CD4-positive, CD25-positive, alpha-beta regulatory T cell (primary cell): ENCODE measurements around the gene SP140. TPM values are rescaled to one million over a fixed set of nuclear protein-coding genes. Genes with fewer than 3 reads are reported as not detected.
"Not testable (repeated sequence)": the region's sequence is repeated elsewhere in the genome, so short reads cannot be mapped to it uniquely, and the experiment has no call there.

ENCODE experiments used
- ATAC-seq, 2 donors: fragments of 150-1000 bp; cut with Tn5 transposase; one replicate each; pipeline ENCODE4 v1.10.0; 2021; ENCODE audit warnings: low read depth in 2 of 2, moderate number of reproducible peaks in 2 of 2, moderate library complexity in 1 of 2
- DNase-seq, 3 donors: peaks; one replicate each; pipeline versions ENCODE4 v3.0.0 to v3.0.0-alpha.2; 2012 to 2022; ENCODE audit warnings: mixed read lengths in 1 of 3
- H3K27ac ChIP-seq: one replicate; pipeline ENCODE4 v1.7.0; 2013; ENCODE audit warnings: mild to moderate bottlenecking, low read length; ENCODE audit not compliant: insufficient read depth, poor library complexity, severe bottlenecking
- H3K27me3 ChIP-seq: one replicate; pipeline ENCODE4 v1.7.0; 2013; ENCODE audit warnings: low read length; ENCODE audit not compliant: control insufficient read depth, insufficient read depth
- H3K36me3 ChIP-seq: one replicate; pipeline ENCODE4 v1.7.0; 2013; ENCODE audit warnings: mild to moderate bottlenecking, low read length, moderate library complexity; ENCODE audit not compliant: control insufficient read depth, insufficient read depth
- H3K4me1 ChIP-seq: 2 replicates; pipeline ENCODE4 v1.7.0; 2013; ENCODE audit warnings: mild to moderate bottlenecking, low read length; ENCODE audit not compliant: insufficient read depth, control insufficient read depth, poor library complexity, severe bottlenecking
- H3K4me3 ChIP-seq: one replicate; pipeline ENCODE4 v1.7.0; 2013; ENCODE audit warnings: low read depth, mild to moderate bottlenecking, low read length, moderate library complexity
- H3K9me3 ChIP-seq, 2 experiments: 1 replicate in 1 of 2; 2 replicates in 1 of 2; pipeline ENCODE4 v1.7.0; 2013; ENCODE audit warnings: low read length in 2 of 2, mild to moderate bottlenecking in 1 of 2, moderate library complexity in 1 of 2; ENCODE audit not compliant: control insufficient read depth in 2 of 2
- H3K27ac Mint-ChIP-seq, 3 donors: one replicate each; pipeline ENCODE4 v1.8.0; 2020 to 2022; ENCODE audit warnings: mild to moderate bottlenecking in 3 of 3, mixed read lengths in 3 of 3, moderate library complexity in 2 of 3
- H3K27me3 Mint-ChIP-seq: one replicate; pipeline ENCODE4 v1.8.0; 2022; ENCODE audit warnings: mild to moderate bottlenecking, mixed read lengths
- H3K36me3 Mint-ChIP-seq: one replicate; pipeline ENCODE4 v1.8.0; 2020; ENCODE audit warnings: mixed read lengths
- H3K4me1 Mint-ChIP-seq, 4 donors: one replicate each; pipeline ENCODE4 v1.8.0; 2020 to 2022; ENCODE audit warnings: mixed read lengths in 4 of 4, mild to moderate bottlenecking in 1 of 4
- H3K4me3 Mint-ChIP-seq, 4 donors: one replicate each; pipeline ENCODE4 v1.8.0; 2020 to 2022; ENCODE audit warnings: mild to moderate bottlenecking in 4 of 4, mixed read lengths in 4 of 4, moderate library complexity in 3 of 4
- H3K9me3 Mint-ChIP-seq, 7 donors: one replicate each; pipeline ENCODE4 v1.8.0; 2020 to 2022; ENCODE audit warnings: mixed read lengths in 7 of 7, mild to moderate bottlenecking in 3 of 7, moderate library complexity in 2 of 7
- polyA plus RNA-seq, 4 donors: library from polyadenylated mRNA; unstranded; fragments of 300-500 nt; fragmentation: Illumina TruSeq; gene quantifications; one replicate each; pipeline ENCODE4 v1.2.3, GENCODE V29; 2021
- total RNA-seq: library from RNA; stranded (reverse); gene quantifications from one replicate; pipeline ENCODE4 v1.2.3, GENCODE V29; 2022

SP140 gene
- total and polyA plus RNA-seq, 5 donors from 2014 or later, result 22.4 to 100 (median 32.6) TPM

GRCh38 chr2:230218421-230218820 is 7.1 kb upstream of the SP140 start:
- no peaks in the 10 kb centered on the region for H3K27me3 Mint-ChIP-seq
- H3K27ac Mint-ChIP-seq, result peak overlapping the region; percentile 27 to 95 (median 70)
- H3K4me3 ChIP-seq, result peak overlapping the region; percentile 100
- no peak overlapping the region for H3K27ac ChIP-seq
- peak overlapping the region; percentile 96 to 100 (median 98) for H3K4me3 Mint-ChIP-seq
- peaks cover 46 to 71% (median 58%) of the 10 kb centered on the region in 4 donors for H3K4me1 Mint-ChIP-seq
- H3K36me3 Mint-ChIP-seq, result peaks cover 45% of the 10 kb centered on the region
- peaks cover 40% of the 10 kb centered on the region for H3K36me3 ChIP-seq
- ATAC-seq, result peak; percentile 27 to 36
- H3K9me3 Mint-ChIP-seq, result no peaks in the 10 kb centered on the region
- H3K4me1 ChIP-seq, result peaks cover 33% of the 10 kb centered on the region
- no peaks in the 10 kb centered on the region for H3K9me3 ChIP-seq
- DNase-seq, result peak in 2 of 3 donors; percentile 20 to 63
- H3K27me3 ChIP-seq, result no peaks in the 10 kb centered on the region

DNA sequence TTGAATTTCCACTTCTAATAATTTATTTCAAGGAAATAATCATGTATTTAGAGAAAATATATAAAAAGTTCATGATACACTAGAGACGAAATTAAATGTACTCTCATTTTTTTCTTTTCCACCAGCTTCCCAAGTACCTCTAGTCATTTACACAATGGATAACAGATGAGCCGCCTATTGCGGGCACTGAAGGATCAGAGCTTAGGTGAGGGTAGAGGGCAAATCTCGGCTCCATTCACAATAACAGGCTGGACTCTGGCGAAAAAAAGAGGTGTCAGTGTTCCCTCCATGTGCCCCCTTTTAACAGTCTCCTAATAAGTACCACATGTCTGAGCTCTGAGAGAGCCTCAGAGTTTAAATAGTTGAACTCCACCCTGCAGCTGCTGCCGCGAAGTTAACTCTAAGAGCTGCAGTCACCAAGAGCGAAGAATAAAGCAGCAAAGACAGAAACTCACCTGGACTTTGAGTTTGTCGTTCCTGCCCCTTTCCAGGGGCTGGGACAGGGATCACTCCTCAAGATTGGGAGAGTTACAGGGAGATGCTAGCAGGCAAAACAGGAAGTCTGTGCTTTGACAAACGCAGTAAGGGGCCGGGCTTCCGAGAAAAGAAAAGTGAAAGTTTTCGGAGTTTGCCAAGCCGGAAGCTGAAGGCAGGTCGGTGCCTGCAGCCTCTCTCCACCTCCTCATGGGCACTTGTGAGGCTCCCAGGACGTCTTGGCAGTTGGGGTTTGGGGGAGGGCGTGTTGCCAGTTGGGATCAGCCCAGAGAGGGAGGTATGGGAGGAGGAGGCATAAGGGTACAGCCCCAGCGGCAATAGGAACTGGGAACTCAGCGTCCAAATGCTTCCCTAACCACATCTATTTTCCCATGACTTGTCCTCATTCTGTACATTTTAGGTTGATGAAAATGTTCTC is 5.9 kb upstream of the SP140 start, which contains the start of gene SP110:
Gene SP110 (minus strand): TSS at position 566 of the 913 bp plus-strand sequence. CDS start 3,057 bp downstream, outside the sequence.
- H3K9me3 Mint-ChIP-seq, result no peaks in the 10 kb centered on the region
- Histone ChIP-seq H3K36me3 (peaks cover 27% of the 10 kb centered on the region), H3K4me1 (peaks cover 42% of the 10 kb centered on the region), H3K27me3 (no peaks in the 10 kb centered on the region), H3K27ac (peak within 1 kb of the TSS; percentile 83), H3K9me3 (no peaks in the 10 kb centered on the region), H3K4me3 (peak within 1 kb of the TSS; percentile 100)
- peak within 1 kb of the TSS; percentile 96 to 100 (median 98) for H3K4me3 Mint-ChIP-seq
- peak within 1 kb of the TSS; percentile 95 to 100 (median 98) for H3K27ac Mint-ChIP-seq
- H3K36me3 Mint-ChIP-seq, result peaks cover 34% of the 10 kb centered on the region
- peak; percentile 74 to 92 (median 83) for DNase-seq
- no peaks in the 10 kb centered on the region for H3K27me3 Mint-ChIP-seq
- ATAC-seq, result peak; percentile 85 to 92
- peaks cover 43 to 74% (median 56%) of the 10 kb centered on the region in 4 donors for H3K4me1 Mint-ChIP-seq

GRCh38 chr2:230220347-230220969 is 5.1 kb upstream of the SP140 start:
- H3K36me3 Mint-ChIP-seq, result peaks cover 27% of the 10 kb centered on the region
- DNase-seq (no peak), ATAC-seq (no peak)
- peaks cover 45 to 77% (median 59%) of the 10 kb centered on the region in 4 donors for H3K4me1 Mint-ChIP-seq
- peak overlapping the region; percentile 83 for H3K27ac ChIP-seq
- H3K4me3 Mint-ChIP-seq, result peak overlapping the region; percentile 96 to 100 (median 98)
- H3K27me3 Mint-ChIP-seq, result no peaks in the 10 kb centered on the region
- H3K4me3 ChIP-seq, result peak overlapping the region; percentile 100
- no peaks in the 10 kb centered on the region for H3K27me3 ChIP-seq
- H3K27ac Mint-ChIP-seq, result peak overlapping the region; percentile 95 to 100 (median 98)
- H3K9me3 Mint-ChIP-seq, result no peaks in the 10 kb centered on the region
- peaks cover 47% of the 10 kb centered on the region for H3K4me1 ChIP-seq
- H3K9me3 ChIP-seq, result no peaks in the 10 kb centered on the region
- H3K36me3 ChIP-seq, result peaks cover 19% of the 10 kb centered on the region

DNA sequence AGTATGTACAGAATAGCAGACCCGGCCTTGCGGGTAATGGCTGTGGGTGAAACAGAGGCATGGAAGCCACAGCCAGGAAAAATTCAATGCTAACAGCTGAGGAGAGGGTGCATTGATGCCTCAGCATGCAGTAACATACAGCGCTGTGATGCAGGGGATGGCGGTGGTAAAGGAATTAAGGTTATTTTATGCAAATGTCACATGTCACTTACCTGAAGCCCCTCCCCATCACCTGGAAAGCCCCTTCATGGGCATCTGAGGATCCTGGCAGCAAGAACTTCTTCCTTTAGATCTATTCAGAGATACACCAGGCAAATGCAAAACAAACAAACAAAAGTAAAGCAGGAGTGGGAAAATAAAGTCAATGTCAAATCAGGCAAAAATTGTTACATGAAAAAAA is 4.0 kb upstream of the SP140 start:
- peak overlapping the region in 3 of 4 donors; percentile 14 to 63 (median 55) for H3K4me3 Mint-ChIP-seq
- H3K27ac Mint-ChIP-seq, result peak overlapping the region; percentile 32 to 78 (median 76)
- no peaks in the 10 kb centered on the region for H3K9me3 Mint-ChIP-seq
- DNase-seq, result no peak
- no peak overlapping the region for H3K4me3 ChIP-seq
- H3K4me1 ChIP-seq, result peaks cover 51% of the 10 kb centered on the region
- peaks cover 9% of the 10 kb centered on the region for H3K36me3 ChIP-seq
- no peak overlapping the region for H3K27ac ChIP-seq
- H3K27me3 Mint-ChIP-seq, result no peaks in the 10 kb centered on the region
- no peaks in the 10 kb centered on the region for H3K27me3 ChIP-seq
- ATAC-seq, result no peak
- no peaks in the 10 kb centered on the region for H3K9me3 ChIP-seq
- peaks cover 19% of the 10 kb centered on the region for H3K36me3 Mint-ChIP-seq
- H3K4me1 Mint-ChIP-seq, result peaks cover 39 to 77% (median 54%) of the 10 kb centered on the region in 4 donors

DNA sequence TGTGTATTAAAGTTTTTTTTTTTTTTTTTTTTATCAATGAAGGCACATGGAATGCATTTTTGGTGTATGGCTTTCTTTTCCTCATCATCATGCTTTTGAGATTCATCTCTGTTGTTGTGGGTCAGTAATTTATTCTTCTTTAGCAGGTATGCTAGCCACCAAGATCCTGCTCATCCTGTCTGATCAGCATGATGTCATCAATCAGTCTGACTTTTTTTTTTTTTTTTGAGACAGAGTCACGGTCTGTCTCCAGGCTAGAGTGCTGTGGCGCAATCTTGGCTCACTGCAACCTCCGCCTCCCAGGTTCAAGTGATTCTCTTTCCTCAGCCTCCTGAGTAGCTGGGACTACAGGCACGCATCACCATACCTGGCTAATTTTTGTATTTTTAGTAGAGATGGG is 2.7 kb upstream of the SP140 start:
- not testable (repeated sequence) for H3K27me3 Mint-ChIP-seq, H3K9me3 Mint-ChIP-seq, H3K9me3 ChIP-seq, ATAC-seq, H3K36me3 ChIP-seq, H3K27me3 ChIP-seq, DNase-seq, H3K4me3 ChIP-seq, H3K27ac ChIP-seq
- peak overlapping the region in 2 of 4 donors; percentile 69 to 79 for H3K4me3 Mint-ChIP-seq
- H3K27ac Mint-ChIP-seq, result peak overlapping the region in 2 of 3 donors; percentile 67 to 73
- H3K4me1 ChIP-seq, result peaks cover 50% of the 10 kb centered on the region
- H3K4me1 Mint-ChIP-seq, result peaks cover 40 to 75% (median 52%) of the 10 kb centered on the region in 4 donors
- H3K36me3 Mint-ChIP-seq, result peaks cover 17% of the 10 kb centered on the region

DNA sequence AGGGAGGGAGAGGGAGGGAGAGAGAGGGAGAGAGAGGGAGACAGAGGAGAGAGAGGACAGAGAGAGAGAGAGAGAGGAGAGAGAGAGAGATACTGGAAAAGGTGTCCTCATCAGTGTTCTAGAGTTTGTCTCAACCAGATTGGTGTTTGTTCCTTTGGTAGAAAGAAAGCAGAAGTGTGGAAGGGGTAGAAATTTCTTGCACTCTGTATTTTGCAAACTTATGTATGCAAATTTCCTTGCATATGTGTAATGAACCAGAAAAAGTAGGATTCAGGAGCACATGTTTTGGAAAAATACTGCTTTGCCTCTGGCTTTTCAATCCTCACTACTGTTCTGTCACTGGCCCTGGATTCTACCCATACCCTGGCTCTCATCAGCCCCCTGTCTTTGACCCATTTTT is 1.1 kb upstream of the SP140 start:
- Histone ChIP-seq H3K36me3 (no peaks in the 10 kb centered on the region), H3K27ac (peak overlapping the region; percentile 90), H3K9me3 (no peaks in the 10 kb centered on the region), H3K27me3 (no peaks in the 10 kb centered on the region), H3K4me1 (peaks cover 61% of the 10 kb centered on the region), H3K4me3 (peak overlapping the region; percentile 7)
- DNase-seq (no peak), ATAC-seq (no peak)
- no peaks in the 10 kb centered on the region for H3K27me3 Mint-ChIP-seq
- peaks cover 44 to 77% (median 56%) of the 10 kb centered on the region in 4 donors for H3K4me1 Mint-ChIP-seq
- peak overlapping the region; percentile 15 to 99 (median 98) for H3K27ac Mint-ChIP-seq
- H3K9me3 Mint-ChIP-seq, result no peaks in the 10 kb centered on the region
- peak overlapping the region in 2 of 4 donors; percentile 89 to 92 for H3K4me3 Mint-ChIP-seq
- peaks cover 13% of the 10 kb centered on the region for H3K36me3 Mint-ChIP-seq

- ATAC-seq (peak; percentile 35 to 36), DNase-seq (peak in 2 of 3 donors; percentile 20 to 61)
- peaks cover 43 to 80% (median 59%) of the 10 kb centered on the region in 4 donors for H3K4me1 Mint-ChIP-seq
- H3K27me3 Mint-ChIP-seq, result no peaks in the 10 kb centered on the region
- H3K4me3 ChIP-seq, result peak overlapping the region; percentile 95
- H3K36me3 ChIP-seq, result peaks cover 12% of the 10 kb centered on the region
- no peaks in the 10 kb centered on the region for H3K27me3 ChIP-seq
- peaks cover 10 to 13% of the 10 kb centered on the region in 2 experiments for H3K9me3 ChIP-seq
- peaks cover 0 to 14% (median 3%) of the 10 kb centered on the region in 7 donors for H3K9me3 Mint-ChIP-seq
- H3K4me1 ChIP-seq, result peaks cover 55% of the 10 kb centered on the region
- H3K4me3 Mint-ChIP-seq, result peak overlapping the region; percentile 86 to 92 (median 90)
- peak overlapping the region; percentile 98 to 99 (median 99) for H3K27ac Mint-ChIP-seq
- H3K27ac ChIP-seq, result peak overlapping the region; percentile 90
- peaks cover 19% of the 10 kb centered on the region for H3K36me3 Mint-ChIP-seq
Observed at GRCh38 chr2:230226051-230226551, 565 bp downstream of the SP140 start.
